ENCODE measurements around the gene CABCOCO1.

The CABCOCO1 gene

GRCh38 chr10:61815496-61815895, 152.8 kb downstream of the CABCOCO1 start:
- Histone ChIP-seq H3K4me1 (ENCODE audit: control insufficient read depth, insufficient read depth, low read length) (no peaks in the 10 kb centered on the region), H3K9ac (ENCODE audit: low read length) (no peak overlapping the region), H3K36me3 (ENCODE audit: control insufficient read depth, insufficient read depth, low read length) (no peaks in the 10 kb centered on the region), H3K27me3 (ENCODE audit: control insufficient read depth, insufficient read depth, low read length) (no peaks in the 10 kb centered on the region), H3K4me3 (ENCODE audit: low read length) (no peak overlapping the region), H3K9me3 (ENCODE audit: control insufficient read depth, low read length) (no peaks in the 10 kb centered on the region)

All from mucosa of stomach (tissue), 1 donor.